Neuronal stem cell (in vitro differentiated cells): ENCODE data around the gene RARRES2.

Experiments
- DNase-seq: peaks from one replicate; pipeline ENCODE4 v3.0.0-alpha.2; 2013; ENCODE audit warnings: low spot score
- H2AFZ ChIP-seq: one replicate; pipeline ENCODE4 v1.6.1; 2013; ENCODE audit warnings: mild to moderate bottlenecking, low read length, inconsistent platforms
- H2AK5ac ChIP-seq: 2 replicates; pipeline ENCODE4 v1.6.1; 2013; ENCODE audit warnings: low read depth, mild to moderate bottlenecking, inconsistent platforms, low read length, moderate library complexity, mixed read lengths
- H2BK120ac ChIP-seq: 2 replicates; pipeline ENCODE4 v1.6.1; 2013; ENCODE audit warnings: low read depth, mild to moderate bottlenecking, inconsistent platforms, low read length, moderate library complexity, mixed read lengths
- H2BK12ac ChIP-seq: one replicate; pipeline ENCODE4 v1.6.1; 2013; ENCODE audit warnings: low read length, inconsistent platforms
- H2BK15ac ChIP-seq: 2 replicates; pipeline ENCODE4 v1.6.1; 2013; ENCODE audit warnings: mild to moderate bottlenecking, low read length, inconsistent platforms, mixed read lengths
- H2BK5ac ChIP-seq: one replicate; pipeline ENCODE4 v1.6.1; 2013; ENCODE audit warnings: inconsistent platforms, mild to moderate bottlenecking, low read length, moderate library complexity
- H3K14ac ChIP-seq: one replicate; pipeline ENCODE4 v1.6.1; 2013; ENCODE audit warnings: low read length, inconsistent platforms
- H3K18ac ChIP-seq: 2 replicates; pipeline ENCODE4 v1.6.1; 2013; ENCODE audit warnings: low read length, inconsistent platforms
- H3K23ac ChIP-seq: 2 replicates; pipeline ENCODE4 v1.6.1; 2013; ENCODE audit warnings: low read depth, mild to moderate bottlenecking, mixed read lengths, low read length, inconsistent platforms; ENCODE audit not compliant: poor library complexity
- H3K27ac ChIP-seq: replicated peaks from 3 replicates; pipeline ENCODE4 v1.5.1; 2013; ENCODE audit warnings: low read length, inconsistent platforms
- H3K27me3 ChIP-seq, 3 experiments: 2 replicates each; pipeline ENCODE4 v1.6.1; 2013; ENCODE audit warnings: low read length in 3 of 3, mild to moderate bottlenecking in 2 of 3, inconsistent platforms in 1 of 3, low read depth in 1 of 3, mixed read lengths in 1 of 3, moderate library complexity in 1 of 3; ENCODE audit not compliant: control insufficient read depth in 3 of 3, insufficient read depth in 3 of 3
- H3K36me3 ChIP-seq, 2 donors: replicated peaks in 1 of 2; 2 replicates each; pipeline ENCODE4 v1.6.1; 2013; ENCODE audit warnings: low read length in 2 of 2; ENCODE audit not compliant: control insufficient read depth in 2 of 2, insufficient read depth in 2 of 2
- H3K4ac ChIP-seq: 2 replicates; pipeline ENCODE4 v1.6.1; 2013; ENCODE audit warnings: inconsistent platforms, mild to moderate bottlenecking, low read length, moderate library complexity
- H3K4me1 ChIP-seq, 2 donors: 1 replicate in 1 of 2; 2 replicates in 1 of 2; pipeline ENCODE4 v1.6.1; 2013; ENCODE audit warnings: low read length in 2 of 2, low read depth in 1 of 2; ENCODE audit not compliant: control insufficient read depth in 2 of 2, insufficient read depth in 1 of 2
- H3K4me2 ChIP-seq: one replicate; pipeline ENCODE4 v1.6.1; 2013; ENCODE audit warnings: mild to moderate bottlenecking, low read length, inconsistent platforms; ENCODE audit not compliant: insufficient read depth, poor library complexity, severe bottlenecking
- H3K4me3 ChIP-seq, 2 donors: 2 replicates each; pipeline ENCODE4 v1.5.1; 2013; ENCODE audit warnings: low read length in 2 of 2, mild to moderate bottlenecking in 2 of 2, inconsistent platforms in 1 of 2, moderate library complexity in 1 of 2
- H3K79me1 ChIP-seq: one replicate; pipeline ENCODE4 v1.6.1; 2013; ENCODE audit warnings: low read depth, mild to moderate bottlenecking, inconsistent platforms, low read length, moderate library complexity
- H3K9ac ChIP-seq: one replicate; pipeline ENCODE4 v1.6.1; 2013; ENCODE audit warnings: mild to moderate bottlenecking, low read depth, low read length, inconsistent platforms; ENCODE audit not compliant: poor library complexity
- H3K9me3 ChIP-seq, 2 donors: replicated peaks in 1 of 2; 2 replicates each; pipeline versions ENCODE3 to v1.6.1; 2013; ENCODE audit warnings: low read length in 2 of 2, mild to moderate bottlenecking in 2 of 2, inconsistent platforms in 1 of 2, low read depth in 1 of 2, mixed read lengths in 1 of 2, moderate library complexity in 1 of 2; ENCODE audit not compliant: control insufficient read depth in 2 of 2, insufficient read depth in 1 of 2
- H4K8ac ChIP-seq: one replicate; pipeline ENCODE4 v1.6.1; 2013; ENCODE audit warnings: low read depth, mild to moderate bottlenecking, inconsistent platforms, low read length, moderate library complexity
- H4K91ac ChIP-seq: one replicate; pipeline ENCODE4 v1.6.1; 2013; ENCODE audit warnings: low read length, low read depth, mild to moderate bottlenecking, inconsistent platforms; ENCODE audit not compliant: poor library complexity
- WGBS, 2 donors: extraction: QIAGEN DNeasy Blood & Tissue Kit; methylation state at CpG; one replicate each; pipeline ENCODE4 v1.1.7; 2013; ENCODE audit warnings: missing lambda C conversion rate in 2 of 2, mixed read lengths in 1 of 2; ENCODE audit not compliant: insufficient read length in 2 of 2, insufficient replicate concordance in 1 of 2; ENCODE audit errors: extremely low coverage in 2 of 2; 5-methylcytosine and 5-hydroxymethylcytosine counted together

Gene RARRES2

DNA sequence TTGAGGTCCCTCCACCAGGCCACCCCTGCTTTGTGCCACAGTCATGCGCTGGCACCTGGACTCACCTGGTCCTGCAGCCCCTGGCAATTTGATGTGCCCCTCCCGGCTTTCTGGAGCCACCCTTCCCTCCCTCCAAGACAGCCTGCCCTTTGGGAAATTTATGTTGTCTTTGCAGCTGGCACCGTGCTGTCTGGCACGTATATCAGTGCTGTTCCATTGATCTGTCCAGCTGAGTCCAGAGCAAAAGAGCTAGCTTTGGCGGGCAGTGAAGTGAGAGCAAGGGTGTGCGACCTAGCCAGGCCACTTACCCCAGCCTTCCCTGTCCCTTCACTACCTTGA lies 5.7 kb downstream of the RARRES2 start:
- Histone ChIP-seq H2BK12ac (no peak overlapping the region), H4K91ac (no peak overlapping the region), H3K9ac (no peak overlapping the region), H3K9me3 (no peaks in the 10 kb centered on the region), H3K18ac (no peak overlapping the region), H3K4me1 (peaks cover 5 to 8% of the 10 kb centered on the region in 2 donors), H3K36me3 (no peaks in the 10 kb centered on the region), H2BK15ac (no peak overlapping the region), H3K4ac (no peak overlapping the region), H2AK5ac (no peak overlapping the region), H3K23ac (no peak overlapping the region), H3K79me1 (no peaks in the 10 kb centered on the region), H3K4me3 (no peak overlapping the region), H2AFZ (no peak overlapping the region), H3K27me3 (peaks cover under 1 to 20% (median 15%) of the 10 kb centered on the region in 3 experiments), H2BK5ac (no peak overlapping the region), H3K4me2 (no peak overlapping the region), H3K14ac (no peak overlapping the region), H4K8ac (no peak overlapping the region), H3K27ac (no peak overlapping the region), H2BK120ac (no peak overlapping the region)
- DNase-seq = no peak
- WGBS, 2 donors = no CpG with 5 or more reads among the region's 6 CpGs

DNA sequence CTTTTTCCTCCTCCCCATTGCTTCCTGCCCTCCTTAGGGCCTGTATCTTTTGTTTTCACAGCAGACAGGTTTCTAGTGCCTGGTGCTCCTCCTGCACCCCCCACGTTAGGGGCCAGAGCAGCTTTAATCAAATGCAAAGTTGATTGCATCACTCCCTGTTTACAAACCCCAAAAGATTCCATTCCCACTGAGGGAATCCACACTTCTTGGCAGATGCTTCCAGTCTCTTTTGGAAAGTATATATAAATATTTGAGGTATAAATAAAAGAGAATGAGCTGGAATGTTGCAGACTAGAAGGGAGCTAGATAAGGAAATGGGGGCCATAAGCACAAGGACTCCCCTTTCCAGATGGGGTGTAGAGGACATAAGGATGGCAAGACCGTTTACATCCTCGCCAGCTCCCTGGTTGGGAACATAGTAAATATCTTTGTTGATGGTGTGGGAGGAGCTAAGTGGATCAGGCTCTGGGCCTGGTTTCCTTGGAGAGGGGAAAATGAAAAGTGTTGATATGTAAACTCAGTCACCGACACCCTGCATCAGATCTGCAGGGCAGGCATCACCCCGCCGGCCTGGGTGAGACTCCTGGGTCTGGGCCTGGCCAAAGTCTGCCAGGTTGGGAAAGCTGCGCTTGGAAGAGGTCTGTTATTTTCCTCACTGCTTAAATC lies 6.2 kb downstream of the RARRES2 start:
- H3K27ac ChIP-seq = no peak overlapping the region
- no peak overlapping the region for H3K14ac ChIP-seq
- H2BK15ac ChIP-seq = no peak overlapping the region
- WGBS, 2 donors = no CpG with 5 or more reads among the region's 7 CpGs
- H2AFZ ChIP-seq = no peak overlapping the region
- no peak overlapping the region for H2BK120ac ChIP-seq
- no peak overlapping the region for H2BK12ac ChIP-seq
- no peak overlapping the region for H2AK5ac ChIP-seq
- no peak overlapping the region for H3K9ac ChIP-seq
- peaks cover 5 to 6% of the 10 kb centered on the region in 2 donors for H3K4me1 ChIP-seq
- H3K27me3 ChIP-seq = peaks cover 0 to 15% (median 15%) of the 10 kb centered on the region in 3 experiments
- H3K9me3 ChIP-seq = no peaks in the 10 kb centered on the region
- H3K4ac ChIP-seq = no peak overlapping the region
- no peaks in the 10 kb centered on the region for H3K36me3 ChIP-seq
- no peak overlapping the region for H3K4me3 ChIP-seq
- H3K4me2 ChIP-seq = no peak overlapping the region
- H3K18ac ChIP-seq = no peak overlapping the region
- no peak overlapping the region for H4K8ac ChIP-seq
- DNase-seq = no peak
- no peak overlapping the region for H3K23ac ChIP-seq
- no peaks in the 10 kb centered on the region for H3K79me1 ChIP-seq
- H4K91ac ChIP-seq = no peak overlapping the region
- H2BK5ac ChIP-seq = no peak overlapping the region

DNA sequence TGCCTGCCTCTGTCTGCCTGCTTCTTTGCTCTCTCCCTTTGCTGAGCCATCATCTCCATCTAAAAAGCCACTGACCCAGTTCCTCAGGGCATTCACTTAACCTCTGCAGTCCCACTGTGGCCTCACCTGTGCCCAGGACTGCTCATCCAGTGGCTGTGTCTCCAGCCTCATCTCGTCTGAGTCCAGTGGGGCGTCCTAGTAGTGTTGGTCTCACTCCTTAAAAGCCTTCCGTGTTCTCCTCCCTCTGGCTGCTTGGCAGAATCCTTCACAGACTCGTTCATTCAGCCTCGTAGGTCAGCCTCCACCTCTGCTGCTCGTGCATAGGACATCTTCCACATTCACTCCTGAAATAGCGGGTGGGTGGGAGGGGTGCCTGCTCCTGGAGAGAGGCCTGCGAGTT lies 7.3 kb downstream of the RARRES2 start:
- H2BK120ac ChIP-seq = peak overlapping the region; percentile 76
- peaks cover 0 to 3% of the 10 kb centered on the region in 2 donors for H3K4me1 ChIP-seq
- no peaks in the 10 kb centered on the region for H3K9me3 ChIP-seq
- no peak overlapping the region for H2AK5ac ChIP-seq
- H3K23ac ChIP-seq = peak overlapping the region; percentile 70
- H4K8ac ChIP-seq = no peak overlapping the region
- H4K91ac ChIP-seq = no peak overlapping the region
- no peak overlapping the region for H3K9ac ChIP-seq
- peak overlapping the region; percentile 69 for H3K18ac ChIP-seq
- H2AFZ ChIP-seq = no peak overlapping the region
- no CpG with 5 or more reads among the region's 8 CpGs for WGBS, 2 donors
- no peak overlapping the region for H3K4ac ChIP-seq
- H2BK15ac ChIP-seq = no peak overlapping the region
- no peak overlapping the region for H3K4me3 ChIP-seq
- H3K14ac ChIP-seq = no peak overlapping the region
- H3K79me1 ChIP-seq = no peaks in the 10 kb centered on the region
- H3K27me3 ChIP-seq = peaks cover 0 to 7% (median 4%) of the 10 kb centered on the region in 3 experiments
- no peaks in the 10 kb centered on the region for H3K36me3 ChIP-seq
- no peak for DNase-seq
- no peak overlapping the region for H3K27ac ChIP-seq
- no peak overlapping the region for H2BK12ac ChIP-seq
- H3K4me2 ChIP-seq = no peak overlapping the region
- H2BK5ac ChIP-seq = no peak overlapping the region

DNA sequence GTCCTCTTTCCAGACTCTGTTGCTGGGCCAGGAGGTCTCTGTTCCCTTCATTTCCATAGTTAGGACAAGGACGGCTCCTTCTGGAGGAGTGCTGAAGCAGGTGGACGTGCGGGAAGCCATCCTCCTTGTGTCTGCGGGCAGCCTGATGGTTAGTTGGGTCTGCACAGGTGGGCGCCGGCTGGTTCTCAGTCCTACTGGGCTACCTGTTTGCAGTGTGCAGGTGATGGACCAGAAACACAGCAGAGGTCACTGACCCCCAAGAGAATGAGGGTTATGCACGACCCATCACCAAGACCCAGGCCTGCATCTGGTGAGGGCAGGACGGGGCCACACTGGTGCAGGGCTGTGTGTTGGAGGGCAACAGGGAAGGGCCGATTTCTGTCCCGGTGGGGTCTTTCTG lies 7.8 kb downstream of the RARRES2 start:
- Histone ChIP-seq H3K4me3 (no peak overlapping the region), H4K8ac (no peak overlapping the region), H3K4ac (no peak overlapping the region), H3K27me3 (peaks cover 0 to 5% (median 1%) of the 10 kb centered on the region in 3 experiments), H2BK120ac (peak overlapping the region; percentile 76), H3K4me1 (peaks cover 0 to 3% of the 10 kb centered on the region in 2 donors), H3K79me1 (no peaks in the 10 kb centered on the region), H2BK12ac (no peak overlapping the region), H3K18ac (peak overlapping the region; percentile 68), H3K14ac (no peak overlapping the region), H4K91ac (peak overlapping the region; percentile 76), H3K36me3 (no peaks in the 10 kb centered on the region), H2BK15ac (peak overlapping the region; percentile 38), H3K9me3 (no peaks in the 10 kb centered on the region), H2AK5ac (peak overlapping the region; percentile 46), H3K9ac (no peak overlapping the region), H3K4me2 (no peak overlapping the region), H2AFZ (no peak overlapping the region), H2BK5ac (no peak overlapping the region), H3K27ac (no peak overlapping the region), H3K23ac (peak overlapping the region; percentile 70)
- DNase-seq = no peak
- no CpG with 5 or more reads among the region's 10 CpGs for whole genome bisulfite sequencing, 2 donors
